GM19397 (cell line): ENCODE data around the gene GRIK3.

Source experiments
- ATAC-seq: cut with Tn5 transposase; IDR thresholded peaks from one replicate; pipeline ENCODE4 v1.9.1; 2021; ENCODE audit warnings: mild to moderate bottlenecking, moderate library complexity; ENCODE audit not compliant: unreplicated experiment

GRIK3 gene

GRCh38 chr1:36882536-36883285, 151.6 kb downstream of the GRIK3 start:
- ATAC-seq = no peak

- ATAC-seq = no peak
Measured at GRCh38 chr1:36881541-36881940, 152.8 kb downstream of the GRIK3 start.

GRCh38 chr1:36881068-36881405, 153.3 kb downstream of the GRIK3 start:
- no peak for ATAC-seq

GRCh38 chr1:36880155-36881067, 153.9 kb downstream of the GRIK3 start:
- ATAC-seq = no peak

GRCh38 chr1:36879613-36880012, 154.7 kb downstream of the GRIK3 start:
- ATAC-seq = no peak

GRCh38 chr1:36876990-36877389, 157.3 kb downstream of the GRIK3 start:
- ATAC-seq = no peak

GRCh38 chr1:36874271-36875060, 159.8 kb downstream of the GRIK3 start:
- ATAC-seq = no peak

- ATAC-seq = no peak
Measured at GRCh38 chr1:36872858-36873257, 161.5 kb downstream of the GRIK3 start.

- no peak for ATAC-seq
Measured at GRCh38 chr1:36872126-36872754, 162.1 kb downstream of the GRIK3 start.

- ATAC-seq = no peak
Measured at GRCh38 chr1:36871146-36871971, 163.0 kb downstream of the GRIK3 start.

GRCh38 chr1:36869826-36870225, 164.5 kb downstream of the GRIK3 start:
- no peak for ATAC-seq

GRCh38 chr1:36869054-36869453, 165.3 kb downstream of the GRIK3 start:
- no peak for ATAC-seq

- no peak for ATAC-seq
Measured at GRCh38 chr1:36867575-36867974, 166.7 kb downstream of the GRIK3 start.

GRCh38 chr1:36866169-36866814, 168.0 kb downstream of the GRIK3 start:
- no peak for ATAC-seq

- ATAC-seq = no peak
Measured at GRCh38 chr1:36865602-36865900, 168.8 kb downstream of the GRIK3 start.

- ATAC-seq = no peak
Measured at GRCh38 chr1:36864823-36865601, 169.3 kb downstream of the GRIK3 start.

GRCh38 chr1:36864182-36864822, 170.0 kb downstream of the GRIK3 start:
- no peak for ATAC-seq

GRCh38 chr1:36863500-36863899, 170.8 kb downstream of the GRIK3 start:
- no peak for ATAC-seq
